Brain microvascular endothelial cell (primary cell): Measurements from ENCODE around the gene ABHD12.

Experiments used
- DNase-seq: peaks from one replicate; pipeline ENCODE4 v3.0.0-alpha.2; 2020
- H3K27ac ChIP-seq: fragments of 250-450 bp; sonication (Bioruptor Pico); 2 replicates; pipeline ENCODE4 v1.5.1; 2020; ENCODE audit warnings: mild to moderate bottlenecking, moderate library complexity
- H3K27me3 ChIP-seq: fragments of 250-450 bp; sonication (Bioruptor Pico); replicated peaks from 2 replicates; pipeline ENCODE4 v1.5.1; 2020; ENCODE audit warnings: mild to moderate bottlenecking
- H3K36me3 ChIP-seq: fragments of 250-450 bp; sonication (Bioruptor Pico); replicated peaks from 2 replicates; pipeline ENCODE4 v1.5.1; 2020; ENCODE audit warnings: mild to moderate bottlenecking
- H3K4me3 ChIP-seq: 2 replicates; pipeline ENCODE4 v1.5.1; 2011; ENCODE audit warnings: low read depth, mild to moderate bottlenecking, control low read depth, low read length, moderate library complexity
- CTCF ChIP-seq: IDR thresholded peaks from 2 replicates; pipeline ENCODE4 v1.5.1; 2011; ENCODE audit warnings: low read depth, mild to moderate bottlenecking, moderate library complexity, low read length, control low read depth, inconsistent platforms; ENCODE audit errors: missing control alignments
- in situ Hi-C: cut with HindIII; loops from 2 replicates; pipeline ENCODE4 v1.10.0; 2017; ENCODE audit warnings: low sequenced_read_pairs, low pct_ligation_motif_present

Gene ABHD12

GRCh38 chr20:25346349-25346748, 44.3 kb downstream of the ABHD12 start:
- no peaks in the 10 kb centered on the region for H3K36me3 ChIP-seq
- no peak overlapping the region for H3K4me3 ChIP-seq
- in situ Hi-C loops = no loop called here
- DNase-seq = no peak
- H3K27me3 ChIP-seq = no peaks in the 10 kb centered on the region
- no peak for TF ChIP-seq CTCF
- H3K27ac ChIP-seq = no peak overlapping the region

- no peak for DNase-seq
- no peaks in the 10 kb centered on the region for H3K27me3 ChIP-seq
- no peak overlapping the region for H3K4me3 ChIP-seq
- TF ChIP-seq CTCF = no peak
- in situ Hi-C loops = no loop called here
- no peaks in the 10 kb centered on the region for H3K36me3 ChIP-seq
- H3K27ac ChIP-seq = no peak overlapping the region
Measured at GRCh38 chr20:25345721-25346120, 44.9 kb downstream of the ABHD12 start.

- H3K36me3 ChIP-seq = no peaks in the 10 kb centered on the region
- no peak for TF ChIP-seq CTCF
- in situ Hi-C loops = no loop called here
- H3K27ac ChIP-seq = no peak overlapping the region
- H3K4me3 ChIP-seq = no peak overlapping the region
- H3K27me3 ChIP-seq = no peaks in the 10 kb centered on the region
- no peak for DNase-seq
Measured at GRCh38 chr20:25344634-25345033, 46.0 kb downstream of the ABHD12 start.

GRCh38 chr20:25341716-25342680, 48.6 kb downstream of the ABHD12 start:
- Histone ChIP-seq H3K27me3 (no peaks in the 10 kb centered on the region), H3K27ac (no peak overlapping the region), H3K36me3 (peaks cover 4% of the 10 kb centered on the region), H3K4me3 (no peak overlapping the region)
- TF ChIP-seq CTCF = no peak
- no peak for DNase-seq
- in situ Hi-C loops = no loop called here

- in situ Hi-C loops = no loop called here
- no peak for TF ChIP-seq CTCF
- no peak for DNase-seq
- no peak overlapping the region for H3K4me3 ChIP-seq
- peaks cover 4% of the 10 kb centered on the region for H3K36me3 ChIP-seq
- H3K27me3 ChIP-seq = no peaks in the 10 kb centered on the region
- H3K27ac ChIP-seq = no peak overlapping the region
Measured at GRCh38 chr20:25340380-25340779, 50.3 kb downstream of the ABHD12 start.
